Endothelial cell of umbilical vein (primary cell): ENCODE measurements around the gene PTGS1.

ENCODE experiments used
- CTCF ChIP-seq, 2 donors: IDR thresholded peaks; 1 replicate in 1 of 2; 2 replicates in 1 of 2; pipeline ENCODE4 v1.5.1; 2011; ENCODE audit warnings: low read length in 2 of 2, mild to moderate bottlenecking in 2 of 2, moderate library complexity in 2 of 2, control low read depth in 1 of 2, inconsistent platforms in 1 of 2, low read depth in 1 of 2; ENCODE audit not compliant: insufficient read depth in 1 of 2; ENCODE audit errors: extremely low read depth in 1 of 2
- EZH2 ChIP-seq: IDR thresholded peaks from 2 replicates; pipeline ENCODE4 v1.6.1; 2012; ENCODE audit warnings: borderline replicate concordance, low read depth, mild to moderate bottlenecking, moderate library complexity, low read length, inconsistent platforms; ENCODE audit not compliant: severe bottlenecking
- FOS ChIP-seq: IDR thresholded peaks from 2 replicates; pipeline ENCODE4 v1.6.1; 2011; ENCODE audit warnings: mild to moderate bottlenecking, low read length, moderate library complexity, borderline replicate concordance; ENCODE audit not compliant: insufficient read depth
- GATA2 ChIP-seq: IDR thresholded peaks from 2 replicates; pipeline ENCODE4 v1.7.0; 2011; ENCODE audit warnings: low read depth, mild to moderate bottlenecking, moderate library complexity, mixed read lengths, low read length; ENCODE audit not compliant: insufficient read length, insufficient read depth
- JUN ChIP-seq: IDR thresholded peaks from 2 replicates; pipeline ENCODE4 v1.6.1; 2011; ENCODE audit warnings: borderline replicate concordance, low read depth; ENCODE audit not compliant: insufficient read length, insufficient read depth
- MYC ChIP-seq: IDR thresholded peaks from one replicate; pipeline ENCODE4 v1.6.1; 2011; ENCODE audit warnings: mild to moderate bottlenecking, low read depth, low read length
- POLR2A ChIP-seq: IDR thresholded peaks from 2 replicates; pipeline ENCODE4 v1.6.1; 2012; ENCODE audit warnings: low read depth, mild to moderate bottlenecking, control low read depth, low read length
- POLR2AphosphoS5 ChIP-seq: IDR thresholded peaks from 2 replicates; pipeline ENCODE4 v1.6.1; 2012; ENCODE audit warnings: low read depth, mild to moderate bottlenecking, control low read depth, low read length, moderate library complexity; ENCODE audit not compliant: insufficient read depth
- TF ChIP-seq, protein P1 (sequence below): IDR thresholded peaks from 2 replicates; pipeline ENCODE4 v1.6.1; 2011; ENCODE audit not compliant: insufficient read depth, insufficient read length

- TF ChIP-seq EZH2 (no peak), CTCF (IDR thresholded peaks at IDR 0.05; ENCODE audit: extremely low read depth in 1 of 2, insufficient read depth in 1 of 2, low read depth in 1 of 2, low read length in 2 of 2) (no peak), POLR2AphosphoS5 (no peak), FOS (no peak), POLR2A (no peak), MYC (no peak), GATA2 (no peak), JUN (no peak)
- TF ChIP-seq, protein P1, sequence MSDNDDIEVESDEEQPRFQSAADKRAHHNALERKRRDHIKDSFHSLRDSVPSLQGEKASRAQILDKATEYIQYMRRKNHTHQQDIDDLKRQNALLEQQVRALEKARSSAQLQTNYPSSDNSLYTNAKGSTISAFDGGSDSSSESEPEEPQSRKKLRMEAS, result no peak
Measured at GRCh38 chr9:122342323-122343050, 28.3 kb upstream of the PTGS1 start.
